ENCODE measurements around the gene OR6C75. TPM values are rescaled to one million over a fixed set of nuclear protein-coding genes. Genes with fewer than 3 reads are reported as not detected.

The OR6C75 gene
- total RNA-seq, 1 experiment from 2014 or later = not detected

DNA sequence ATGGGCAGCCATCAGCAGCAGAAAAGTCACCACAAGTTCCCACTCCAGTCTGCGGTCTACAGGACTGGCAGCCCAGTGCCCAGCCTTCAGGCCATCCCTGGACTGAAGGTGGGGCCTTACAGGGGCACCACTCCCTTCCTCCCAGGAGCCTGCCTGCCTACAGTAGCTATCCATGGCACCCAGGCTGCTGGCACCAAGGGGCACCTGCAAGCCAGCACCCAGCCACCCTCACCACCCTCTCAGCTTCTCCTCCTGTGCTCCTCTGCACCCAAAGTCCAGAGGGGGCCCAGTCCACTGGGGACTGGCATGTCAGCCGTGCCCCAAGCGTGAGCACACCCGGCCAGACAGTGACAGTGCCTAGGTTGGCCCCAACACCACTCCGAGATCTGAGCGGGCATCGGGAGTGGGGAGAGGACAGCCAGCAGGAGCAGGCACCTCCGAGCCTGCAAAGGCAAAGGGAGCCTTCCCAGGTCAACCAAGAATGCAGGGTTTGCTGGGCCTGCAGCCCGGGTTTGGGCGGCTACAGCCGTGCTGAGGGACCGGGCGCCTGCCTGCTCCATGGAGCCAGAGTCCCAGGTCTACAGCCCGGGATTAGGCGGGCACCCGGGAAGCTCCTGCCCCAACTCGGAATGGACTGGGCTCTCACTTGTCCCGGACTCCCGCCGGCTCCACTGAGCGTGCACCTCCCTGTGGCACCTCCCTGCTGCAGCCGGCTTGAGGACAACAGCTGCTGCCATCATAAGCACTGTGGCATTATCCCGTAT lies 29.4 kb downstream of the OR6C75 start:
- H3K27ac ChIP-seq (ENCODE audit: low read depth, low read length) = no peak overlapping the region

GRCh38 chr12:55396326-55396725 lies 33.6 kb downstream of the OR6C75 start:
- no peaks in the 10 kb centered on the region for H3K36me3 ChIP-seq (ENCODE audit: control insufficient read depth in 1 of 2, insufficient read depth in 2 of 2, low read length in 2 of 2)
- H3K79me2 ChIP-seq (ENCODE audit: insufficient read depth, low read length) = no peaks in the 10 kb centered on the region
- no peak overlapping the region for H2AFZ ChIP-seq (ENCODE audit: low read depth, low read length, poor library complexity, severe bottlenecking)
- no peak overlapping the region for H3K27ac ChIP-seq (ENCODE audit: low read depth, low read length)
- ChIA-PET POLR2A (no interaction called here), CTCF (no interaction called here), RAD21 (ENCODE audit: low non-redundant PET in 1 of 2, low total read pairs in 2 of 2, uncharacterized antibody in 2 of 2, unreplicated experiment in 2 of 2) (no interaction called here)
- no peaks in the 10 kb centered on the region for H4K20me1 ChIP-seq (ENCODE audit: insufficient read depth)
- H3K27me3 ChIP-seq (ENCODE audit: insufficient read depth, low read length) = peaks cover 30% of the 10 kb centered on the region
- TF ChIP-seq EZH2phosphoT487 (IDR thresholded peaks at IDR 0.05; ENCODE audit: borderline replicate concordance) (no peak), ATF3 (IDR thresholded peaks at IDR 0.05) (no peak), ZNF274 (IDR thresholded peaks at IDR 0.05; ENCODE audit: low read depth, low read length) (no peak), POLR2AphosphoS5 (IDR thresholded peaks at IDR 0.05; ENCODE audit: low read depth, low read length) (no peak), CEBPB (IDR thresholded peaks at IDR 0.05; ENCODE audit: low read depth) (no peak), EZH2 (IDR thresholded peaks at IDR 0.05) (no peak)
- TF ChIP-seq, protein P1, sequence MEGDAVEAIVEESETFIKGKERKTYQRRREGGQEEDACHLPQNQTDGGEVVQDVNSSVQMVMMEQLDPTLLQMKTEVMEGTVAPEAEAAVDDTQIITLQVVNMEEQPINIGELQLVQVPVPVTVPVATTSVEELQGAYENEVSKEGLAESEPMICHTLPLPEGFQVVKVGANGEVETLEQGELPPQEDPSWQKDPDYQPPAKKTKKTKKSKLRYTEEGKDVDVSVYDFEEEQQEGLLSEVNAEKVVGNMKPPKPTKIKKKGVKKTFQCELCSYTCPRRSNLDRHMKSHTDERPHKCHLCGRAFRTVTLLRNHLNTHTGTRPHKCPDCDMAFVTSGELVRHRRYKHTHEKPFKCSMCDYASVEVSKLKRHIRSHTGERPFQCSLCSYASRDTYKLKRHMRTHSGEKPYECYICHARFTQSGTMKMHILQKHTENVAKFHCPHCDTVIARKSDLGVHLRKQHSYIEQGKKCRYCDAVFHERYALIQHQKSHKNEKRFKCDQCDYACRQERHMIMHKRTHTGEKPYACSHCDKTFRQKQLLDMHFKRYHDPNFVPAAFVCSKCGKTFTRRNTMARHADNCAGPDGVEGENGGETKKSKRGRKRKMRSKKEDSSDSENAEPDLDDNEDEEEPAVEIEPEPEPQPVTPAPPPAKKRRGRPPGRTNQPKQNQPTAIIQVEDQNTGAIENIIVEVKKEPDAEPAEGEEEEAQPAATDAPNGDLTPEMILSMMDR (IDR thresholded peaks at IDR 0.05 in 2 of 3, conservative IDR thresholded peaks at IDR 0.05 in 1 of 3; ENCODE audit: borderline replicate concordance in 1 of 3, insufficient read depth in 1 of 3, low read depth in 2 of 3, low read length in 2 of 3) = no peak
- DNase-seq (ENCODE audit: low read depth, low spot score) = no peak
- BruUV-seq (replicated peaks) = no TSS peak
- intact Hi-C loops (cut with micrococcal nuclease) = loop anchor here (10.0 kb wide), 1 partner anchor 218 kb away; no protein-coding TSS in a partner anchor
- ATAC-seq = no peak
- H3K9me3 ChIP-seq (ENCODE audit: control insufficient read depth in 1 of 2, insufficient read depth in 1 of 2, low read depth in 1 of 2, low read length in 2 of 2) = no peaks in the 10 kb centered on the region
- H3K9ac ChIP-seq (ENCODE audit: low read length) = no peak overlapping the region
- H3K4me3 ChIP-seq (replicated peaks in 1 of 2; ENCODE audit: low read depth in 1 of 2, low read length in 2 of 2) = no peak overlapping the region
- H3K4me2 ChIP-seq (ENCODE audit: low read length) = no peak overlapping the region
- no peaks in the 10 kb centered on the region for H3K9me2 ChIP-seq (ENCODE audit: insufficient read depth)
- H3K4me1 ChIP-seq (ENCODE audit: control insufficient read depth in 1 of 2, insufficient read depth in 2 of 2, low read length in 2 of 2) = no peaks in the 10 kb centered on the region

More for the DNA sequence above, 29.4 kb downstream of the OR6C75 start:
- ChIA-PET CTCF (no interaction called here), RAD21 (ENCODE audit: low non-redundant PET in 1 of 2, low total read pairs in 2 of 2, uncharacterized antibody in 2 of 2, unreplicated experiment in 2 of 2) (no interaction called here), POLR2A (no interaction called here)
- no peak overlapping the region for H2AFZ ChIP-seq (ENCODE audit: low read depth, low read length, poor library complexity, severe bottlenecking)
- H3K9me2 ChIP-seq (ENCODE audit: insufficient read depth) = no peaks in the 10 kb centered on the region
- no TSS peak for BruUV-seq (replicated peaks)
- no peaks in the 10 kb centered on the region for H4K20me1 ChIP-seq (ENCODE audit: insufficient read depth)
- no peak for TF ChIP-seq RAD21 (IDR thresholded peaks at IDR 0.05; ENCODE audit: low read depth)
- no peak for TF ChIP-seq SIN3A (IDR thresholded peaks at IDR 0.05; ENCODE audit: low read depth)
- intact Hi-C loops (cut with micrococcal nuclease) = loop anchor here (10.0 kb wide), 1 partner anchor 223 kb away; no protein-coding TSS in a partner anchor
- H3K4me2 ChIP-seq (ENCODE audit: low read length) = no peak overlapping the region
- no peaks in the 10 kb centered on the region for H3K36me3 ChIP-seq (ENCODE audit: control insufficient read depth in 1 of 2, insufficient read depth in 2 of 2, low read length in 2 of 2)
- H3K27me3 ChIP-seq (ENCODE audit: insufficient read depth, low read length) = peaks cover 22% of the 10 kb centered on the region
- no peak overlapping the region for H3K9ac ChIP-seq (ENCODE audit: low read length)
- H3K9me3 ChIP-seq (ENCODE audit: control insufficient read depth in 1 of 2, insufficient read depth in 1 of 2, low read depth in 1 of 2, low read length in 2 of 2) = no peaks in the 10 kb centered on the region
- DNase-seq (ENCODE audit: low read depth, low spot score) (no peak), ATAC-seq (no peak)
- no peaks in the 10 kb centered on the region for H3K4me1 ChIP-seq (ENCODE audit: control insufficient read depth in 1 of 2, insufficient read depth in 2 of 2, low read length in 2 of 2)
- H3K4me3 ChIP-seq (replicated peaks in 1 of 2; ENCODE audit: low read depth in 1 of 2, low read length in 2 of 2) = no peak overlapping the region
- H3K79me2 ChIP-seq (ENCODE audit: insufficient read depth, low read length) = no peaks in the 10 kb centered on the region

Measured in HCT116 (cell line).